ENCODE results near the gene CLASRP.
"Not testable (repeated sequence)": the region's sequence is repeated elsewhere in the genome, so short reads cannot be mapped to it uniquely, and the experiment has no call there.

Gene CLASRP, protein sequence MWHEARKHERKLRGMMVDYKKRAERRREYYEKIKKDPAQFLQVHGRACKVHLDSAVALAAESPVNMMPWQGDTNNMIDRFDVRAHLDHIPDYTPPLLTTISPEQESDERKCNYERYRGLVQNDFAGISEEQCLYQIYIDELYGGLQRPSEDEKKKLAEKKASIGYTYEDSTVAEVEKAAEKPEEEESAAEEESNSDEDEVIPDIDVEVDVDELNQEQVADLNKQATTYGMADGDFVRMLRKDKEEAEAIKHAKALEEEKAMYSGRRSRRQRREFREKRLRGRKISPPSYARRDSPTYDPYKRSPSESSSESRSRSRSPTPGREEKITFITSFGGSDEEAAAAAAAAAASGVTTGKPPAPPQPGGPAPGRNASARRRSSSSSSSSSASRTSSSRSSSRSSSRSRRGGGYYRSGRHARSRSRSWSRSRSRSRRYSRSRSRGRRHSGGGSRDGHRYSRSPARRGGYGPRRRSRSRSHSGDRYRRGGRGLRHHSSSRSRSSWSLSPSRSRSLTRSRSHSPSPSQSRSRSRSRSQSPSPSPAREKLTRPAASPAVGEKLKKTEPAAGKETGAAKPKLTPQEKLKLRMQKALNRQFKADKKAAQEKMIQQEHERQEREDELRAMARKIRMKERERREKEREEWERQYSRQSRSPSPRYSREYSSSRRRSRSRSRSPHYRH

DNA sequence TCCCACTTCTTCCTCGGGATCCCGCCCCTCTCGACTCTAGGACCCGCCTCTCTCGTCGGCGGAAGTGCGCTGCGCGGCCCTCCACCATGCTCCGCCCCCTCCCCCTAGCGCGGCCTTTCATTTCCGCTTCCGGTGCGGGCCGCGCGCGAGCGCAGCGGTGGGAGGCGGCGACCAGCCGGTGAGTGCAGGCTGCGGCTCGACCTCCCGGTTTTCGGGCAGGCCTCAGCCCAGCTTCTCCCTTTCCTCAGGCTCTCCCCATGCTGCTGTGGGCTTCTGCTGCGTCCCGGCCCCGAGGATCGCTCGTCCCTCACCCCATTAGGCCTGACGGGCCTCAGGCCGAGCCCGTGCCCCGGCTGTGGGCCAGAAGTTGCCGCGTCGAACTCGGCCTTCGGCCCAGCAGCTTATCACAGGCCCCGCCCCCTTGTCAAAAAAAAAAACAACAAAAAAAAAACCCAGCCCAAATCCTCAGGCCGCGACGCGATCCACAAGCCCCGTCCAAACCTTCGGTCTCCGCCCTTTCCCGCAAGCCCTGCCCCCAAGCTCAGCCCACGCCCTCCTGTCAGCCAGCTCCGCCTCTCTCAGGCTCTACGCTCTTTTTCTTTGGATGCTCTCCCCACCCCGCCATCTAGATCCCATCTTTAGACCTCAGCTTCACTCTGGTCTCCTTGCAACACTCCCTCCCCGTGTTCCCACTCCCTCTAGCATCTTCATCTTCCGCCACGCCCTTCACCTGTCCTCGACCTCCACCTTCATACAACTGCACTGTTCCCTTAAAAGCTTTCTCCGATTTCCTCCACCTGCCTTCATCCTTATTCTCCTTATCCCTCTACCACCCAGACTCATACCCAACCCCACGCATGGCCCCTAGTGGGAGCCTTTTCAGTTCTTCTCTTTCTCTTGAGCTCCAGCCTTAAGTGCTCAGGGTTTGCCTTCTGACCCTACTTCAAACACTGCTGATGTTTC lies at the start of gene CLASRP:
CLASRP (plus strand) TSS at position 115 of the 963 bp plus-strand sequence. CDS start 1,168 bp downstream, outside the sequence.
- Histone ChIP-seq H3K27me3 (ENCODE audit: control insufficient read depth, insufficient read depth, low read length) (no peaks in the 10 kb centered on the region), H3K4me1 (ENCODE audit: control insufficient read depth, insufficient read depth, low read length) (peaks cover 8% of the 10 kb centered on the region; the same call in 1 of the 2 replicates), H3K9ac (ENCODE audit: low read length) (peak within 1 kb of the TSS; percentile 99), H3K4me3 (ENCODE audit: low read depth, low read length) (peak within 1 kb of the TSS; percentile 99), H3K9me3 (ENCODE audit: control insufficient read depth, insufficient read depth, low read depth, low read length) (no peaks in the 10 kb centered on the region; the same call in 1 of the 2 replicates), H3K36me3 (ENCODE audit: control insufficient read depth, insufficient read depth, low read length) (peaks cover 48% of the 10 kb centered on the region), H3K27ac (ENCODE audit: low read depth, low read length) (peak within 1 kb of the TSS; percentile 88)

DNA sequence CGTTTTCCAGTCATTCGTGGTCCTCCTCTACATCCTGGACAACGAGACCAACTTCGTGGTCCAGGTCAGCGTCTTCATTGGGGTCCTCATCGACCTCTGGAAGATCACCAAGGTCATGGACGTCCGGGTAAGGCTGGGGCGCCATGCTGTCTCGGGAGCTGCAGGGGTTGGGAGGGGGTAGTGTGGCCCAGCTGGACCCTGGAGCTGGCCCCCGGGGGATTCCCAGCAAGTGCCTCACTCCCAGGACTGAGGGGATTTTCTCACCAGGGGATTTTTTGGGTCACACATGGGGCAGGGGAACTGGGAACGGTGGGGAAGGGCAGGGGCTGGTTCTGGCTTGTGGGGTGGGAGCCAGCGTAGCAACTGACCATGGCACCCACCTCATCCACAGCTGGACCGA lies 48.4 kb upstream of the CLASRP start:
- Histone ChIP-seq H3K9ac (ENCODE audit: low read length) (no peak overlapping the region), H3K27me3 (ENCODE audit: control insufficient read depth, insufficient read depth, low read length) (no peaks in the 10 kb centered on the region), H3K36me3 (ENCODE audit: control insufficient read depth, insufficient read depth, low read length) (peaks cover 75% of the 10 kb centered on the region), H3K4me3 (ENCODE audit: low read depth, low read length) (no peak overlapping the region), H3K9me3 (ENCODE audit: control insufficient read depth, insufficient read depth, low read depth, low read length) (no peaks in the 10 kb centered on the region), H3K4me1 (ENCODE audit: control insufficient read depth, insufficient read depth, low read length) (no peaks in the 10 kb centered on the region), H3K27ac (ENCODE audit: low read depth, low read length) (no peak overlapping the region)

DNA sequence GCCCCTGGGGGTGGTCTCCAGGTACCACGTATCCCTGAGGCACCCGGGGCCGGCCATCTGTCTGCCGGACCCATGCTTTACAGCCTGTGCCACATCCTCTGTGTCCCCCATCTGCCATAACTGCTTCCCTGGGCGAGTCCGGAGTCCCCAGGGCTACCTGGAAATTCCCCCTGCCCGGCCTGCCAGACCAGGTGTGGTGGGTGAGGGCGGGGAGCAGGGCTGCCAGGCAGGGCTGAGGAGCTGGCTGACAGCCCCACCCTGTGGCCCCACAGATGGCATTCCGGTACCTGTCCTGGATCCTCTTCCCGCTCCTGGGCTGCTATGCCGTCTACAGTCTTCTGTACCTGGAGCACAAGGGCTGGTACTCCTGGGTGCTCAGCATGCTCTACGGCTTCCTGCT lies 47.9 kb upstream of the CLASRP start:
- no peak overlapping the region for H3K4me3 ChIP-seq (ENCODE audit: low read depth, low read length)
- H3K4me1 ChIP-seq (ENCODE audit: control insufficient read depth, insufficient read depth, low read length), result no peaks in the 10 kb centered on the region
- H3K9me3 ChIP-seq (ENCODE audit: control insufficient read depth, insufficient read depth, low read depth, low read length), result no peaks in the 10 kb centered on the region
- no peak overlapping the region for H3K9ac ChIP-seq (ENCODE audit: low read length)
- no peak overlapping the region for H3K27ac ChIP-seq (ENCODE audit: low read depth, low read length)
- H3K36me3 ChIP-seq (ENCODE audit: control insufficient read depth, insufficient read depth, low read length), result peaks cover 70% of the 10 kb centered on the region
- H3K27me3 ChIP-seq (ENCODE audit: control insufficient read depth, insufficient read depth, low read length), result no peaks in the 10 kb centered on the region

DNA sequence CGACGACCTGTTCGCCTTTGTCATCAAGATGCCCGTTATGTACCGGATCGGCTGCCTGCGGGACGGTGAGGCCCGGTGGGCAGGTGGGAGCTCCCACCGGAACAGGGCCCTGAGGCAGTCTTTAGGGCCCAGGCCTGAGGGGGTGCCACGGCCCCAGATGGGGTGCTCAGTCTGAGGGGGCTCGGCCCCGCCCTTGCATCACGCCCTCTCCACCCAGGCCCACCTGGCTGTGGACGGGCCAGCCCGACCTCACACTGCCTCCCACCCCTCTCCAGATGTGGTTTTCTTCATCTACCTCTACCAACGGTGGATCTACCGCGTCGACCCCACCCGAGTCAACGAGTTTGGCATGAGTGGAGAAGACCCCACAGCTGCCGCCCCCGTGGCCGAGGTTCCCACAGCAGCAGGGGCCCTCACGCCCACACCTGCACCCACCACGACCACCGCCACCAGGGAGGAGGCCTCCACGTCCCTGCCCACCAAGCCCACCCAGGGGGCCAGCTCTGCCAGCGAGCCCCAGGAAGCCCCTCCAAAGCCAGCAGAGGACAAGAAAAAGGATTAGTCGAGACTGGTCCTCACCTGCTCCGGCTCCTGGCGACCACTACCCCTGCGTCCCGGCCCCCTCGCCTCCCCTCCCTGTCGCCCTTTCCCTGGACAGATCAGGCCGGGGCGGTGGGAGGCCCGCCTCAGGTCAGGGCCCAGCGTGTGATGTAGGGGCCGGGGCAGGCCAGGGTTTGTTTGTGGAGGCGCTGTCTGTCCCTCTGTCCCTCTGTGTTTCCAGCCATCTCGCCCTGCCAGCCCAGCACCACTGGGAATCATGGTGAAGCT lies 46.3 kb upstream of the CLASRP start:
- no peak overlapping the region for H3K4me3 ChIP-seq (ENCODE audit: low read depth, low read length)
- H3K4me1 ChIP-seq (ENCODE audit: control insufficient read depth, insufficient read depth, low read length), result no peaks in the 10 kb centered on the region
- no peaks in the 10 kb centered on the region for H3K9me3 ChIP-seq (ENCODE audit: control insufficient read depth, insufficient read depth, low read depth, low read length)
- no peak overlapping the region for H3K27ac ChIP-seq (ENCODE audit: low read depth, low read length)
- H3K9ac ChIP-seq (ENCODE audit: low read length), result no peak overlapping the region
- H3K27me3 ChIP-seq (ENCODE audit: control insufficient read depth, insufficient read depth, low read length), result no peaks in the 10 kb centered on the region
- H3K36me3 ChIP-seq (ENCODE audit: control insufficient read depth, insufficient read depth, low read length), result peaks cover 55% of the 10 kb centered on the region

DNA sequence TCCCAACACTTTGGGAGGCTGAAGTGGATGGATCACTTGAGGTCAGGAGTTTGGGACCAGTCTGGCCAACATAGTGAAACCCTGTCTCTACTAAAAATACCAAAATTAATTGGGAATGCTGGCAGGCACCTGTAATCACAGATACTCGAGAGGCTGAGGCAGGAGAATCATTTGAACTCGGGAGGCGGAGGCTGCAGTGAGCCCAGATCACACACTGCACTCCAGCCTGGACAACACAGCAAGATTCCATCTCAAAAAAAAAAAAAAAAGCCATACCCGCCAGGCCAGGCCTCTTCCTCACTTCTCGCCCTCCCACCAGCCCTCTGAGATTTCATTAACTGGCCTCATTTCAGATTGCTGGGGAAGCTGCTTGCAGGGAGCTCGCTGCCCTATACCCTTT lies 45.3 kb upstream of the CLASRP start:
- no peaks in the 10 kb centered on the region for H3K27me3 ChIP-seq (ENCODE audit: control insufficient read depth, insufficient read depth, low read length)
- H3K36me3 ChIP-seq (ENCODE audit: control insufficient read depth, insufficient read depth, low read length), result peaks cover 46% of the 10 kb centered on the region
- H3K9ac ChIP-seq (ENCODE audit: low read length), result no peak overlapping the region
- no peak overlapping the region for H3K27ac ChIP-seq (ENCODE audit: low read depth, low read length)
- no peaks in the 10 kb centered on the region for H3K9me3 ChIP-seq (ENCODE audit: control insufficient read depth, insufficient read depth, low read depth, low read length)
- no peaks in the 10 kb centered on the region for H3K4me1 ChIP-seq (ENCODE audit: control insufficient read depth, insufficient read depth, low read length)
- H3K4me3 ChIP-seq (ENCODE audit: low read depth, low read length), result no peak overlapping the region

DNA sequence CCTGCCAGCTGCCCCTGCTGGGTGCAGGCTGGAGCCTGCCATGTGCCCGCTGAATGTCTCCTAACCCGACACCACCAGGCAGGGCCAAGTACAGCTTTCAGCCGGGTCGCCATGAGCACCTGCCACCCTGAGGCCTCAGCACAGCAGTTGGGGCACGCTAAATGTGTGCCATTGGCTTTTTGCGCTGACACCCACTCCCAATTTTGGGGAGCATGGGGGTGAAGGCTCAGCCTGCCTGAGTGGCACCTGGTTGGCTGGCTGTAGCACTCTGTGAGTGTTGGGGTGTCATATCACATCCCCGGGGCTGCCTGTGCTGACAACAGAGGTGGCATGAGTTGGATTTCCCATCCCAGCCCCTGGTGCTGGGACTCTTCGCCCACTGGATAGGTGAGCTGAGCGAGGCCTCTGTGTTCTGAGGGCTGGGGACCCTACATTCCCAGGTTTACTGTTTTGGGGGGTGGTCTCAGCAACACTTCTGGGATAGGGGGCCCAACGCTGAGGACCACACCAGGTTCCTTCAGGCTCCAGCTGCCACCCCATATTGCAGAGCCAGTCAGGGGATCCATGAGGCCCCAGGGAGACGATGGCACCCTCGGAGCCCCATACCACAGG lies 44.8 kb upstream of the CLASRP start:
- Histone ChIP-seq H3K27me3 (ENCODE audit: control insufficient read depth, insufficient read depth, low read length) (no peaks in the 10 kb centered on the region), H3K27ac (ENCODE audit: low read depth, low read length) (no peak overlapping the region), H3K9me3 (ENCODE audit: control insufficient read depth, insufficient read depth, low read depth, low read length) (no peaks in the 10 kb centered on the region), H3K9ac (ENCODE audit: low read length) (no peak overlapping the region), H3K36me3 (ENCODE audit: control insufficient read depth, insufficient read depth, low read length) (peaks cover 41% of the 10 kb centered on the region), H3K4me1 (ENCODE audit: control insufficient read depth, insufficient read depth, low read length) (no peaks in the 10 kb centered on the region), H3K4me3 (ENCODE audit: low read depth, low read length) (no peak overlapping the region)

DNA sequence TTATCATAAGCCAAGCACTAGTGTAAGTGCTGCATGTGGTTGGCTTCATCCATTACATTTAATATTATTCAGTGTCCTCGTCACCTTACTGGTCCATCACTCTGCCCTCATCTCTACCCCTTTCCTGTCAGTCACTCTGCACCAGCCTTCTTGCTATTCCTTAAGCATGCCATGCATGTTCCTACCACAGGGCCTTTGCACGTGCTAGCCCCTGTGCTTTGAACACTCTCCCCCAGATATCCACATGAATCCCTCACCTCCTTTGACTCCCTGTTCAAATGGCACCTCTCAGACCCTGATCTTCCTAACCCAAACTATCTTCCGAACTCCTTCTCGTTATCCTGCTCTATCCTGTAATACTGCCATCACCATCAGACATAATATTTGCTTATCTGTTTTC lies 40.8 kb upstream of the CLASRP start:
- H3K9me3 ChIP-seq (ENCODE audit: control insufficient read depth, insufficient read depth, low read depth, low read length), result no peaks in the 10 kb centered on the region
- H3K36me3 ChIP-seq (ENCODE audit: control insufficient read depth, insufficient read depth, low read length), result peaks cover 5% of the 10 kb centered on the region; the same call in 1 of the 2 replicates
- no peaks in the 10 kb centered on the region for H3K4me1 ChIP-seq (ENCODE audit: control insufficient read depth, insufficient read depth, low read length)
- H3K27me3 ChIP-seq (ENCODE audit: control insufficient read depth, insufficient read depth, low read length), result no peaks in the 10 kb centered on the region
- H3K27ac ChIP-seq (ENCODE audit: low read depth, low read length), result no peak overlapping the region
- H3K9ac ChIP-seq (ENCODE audit: low read length), result no peak overlapping the region
- no peak overlapping the region for H3K4me3 ChIP-seq (ENCODE audit: low read depth, low read length)

DNA sequence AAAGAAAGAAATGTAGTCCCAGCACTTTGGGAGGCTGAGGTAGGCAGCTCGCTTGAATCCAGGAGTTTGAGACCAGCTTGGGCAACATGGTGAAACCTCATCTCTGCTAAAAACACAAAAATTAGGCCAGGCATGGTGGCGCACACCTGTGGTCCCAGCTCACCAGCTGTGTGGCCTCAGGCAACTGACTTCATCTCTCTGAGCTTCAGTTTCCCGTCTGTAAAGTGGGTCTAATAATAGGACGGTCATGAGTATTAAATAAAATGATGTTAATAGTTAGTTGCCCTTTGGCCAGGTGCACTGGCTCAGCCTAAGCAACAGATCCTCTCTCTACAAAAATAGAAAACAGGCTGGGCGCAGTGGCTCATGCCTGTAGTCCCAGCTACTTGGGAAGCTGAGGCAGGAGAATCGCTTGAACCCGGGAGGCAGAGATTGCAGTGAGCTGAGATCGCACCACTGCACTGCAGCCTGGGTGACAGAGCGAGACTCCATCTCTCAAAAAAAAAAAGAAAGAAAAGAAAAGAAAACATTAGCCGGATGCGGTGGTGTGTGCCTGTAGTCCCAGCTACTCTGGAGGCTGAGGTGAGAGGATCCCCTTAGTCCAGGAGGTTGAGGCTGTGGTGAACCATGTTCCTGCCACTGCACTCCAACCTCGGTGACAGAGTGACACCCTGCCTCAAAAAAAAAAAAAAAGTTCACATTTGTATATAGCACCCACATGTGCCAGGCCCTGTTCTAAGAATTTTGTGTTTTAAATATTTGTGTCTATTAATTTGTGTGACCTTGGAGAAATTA lies 39.5 kb upstream of the CLASRP start:
- not testable (repeated sequence) for H3K9ac ChIP-seq (ENCODE audit: low read length); H3K4me1 ChIP-seq (ENCODE audit: control insufficient read depth, insufficient read depth, low read length); H3K9me3 ChIP-seq (ENCODE audit: control insufficient read depth, insufficient read depth, low read depth, low read length); H3K27ac ChIP-seq (ENCODE audit: low read depth, low read length); H3K27me3 ChIP-seq (ENCODE audit: control insufficient read depth, insufficient read depth, low read length); H3K4me3 ChIP-seq (ENCODE audit: low read depth, low read length); H3K36me3 ChIP-seq (ENCODE audit: control insufficient read depth, insufficient read depth, low read length)

DNA sequence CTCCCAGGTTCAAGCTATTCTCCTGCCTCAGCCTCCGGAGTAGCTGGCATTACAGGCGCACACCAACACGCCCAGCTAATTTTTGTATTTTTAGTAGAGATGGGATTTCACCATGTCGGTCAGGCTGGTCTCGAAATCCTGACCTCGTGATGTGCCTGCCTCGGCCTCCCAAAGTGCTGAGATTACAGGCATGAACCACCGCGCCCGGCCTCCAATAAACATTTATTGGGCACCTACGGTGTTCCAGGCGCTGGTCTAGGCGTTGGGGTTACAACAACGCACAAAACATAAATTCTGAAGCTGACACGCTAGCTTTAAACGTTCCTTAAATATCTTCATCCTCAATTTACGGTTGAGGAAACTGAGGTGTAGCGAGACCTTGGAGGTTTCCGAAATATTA lies 38.2 kb upstream of the CLASRP start:
- H3K4me1 ChIP-seq (ENCODE audit: control insufficient read depth, insufficient read depth, low read length); H3K27me3 ChIP-seq (ENCODE audit: control insufficient read depth, insufficient read depth, low read length); H3K27ac ChIP-seq (ENCODE audit: low read depth, low read length); H3K36me3 ChIP-seq (ENCODE audit: control insufficient read depth, insufficient read depth, low read length); H3K9me3 ChIP-seq (ENCODE audit: control insufficient read depth, insufficient read depth, low read depth, low read length): not testable (repeated sequence)
- H3K4me3 ChIP-seq (ENCODE audit: low read depth, low read length), result peak overlapping the region; percentile 39
- H3K9ac ChIP-seq (ENCODE audit: low read length), result peak overlapping the region; percentile 37
